Neural cell (in vitro differentiated cells): ENCODE data around the gene ZNF558.

Source experiments
- CTCF ChIP-seq: fragments of 450-650 bp; IDR thresholded peaks from 2 replicates; pipeline ENCODE4 v1.5.1; 2014; ENCODE audit warnings: antibody characterized with exemption, mild to moderate bottlenecking, moderate library complexity; ENCODE audit not compliant: poor library complexity, severe bottlenecking
- POLR2AphosphoS5 ChIP-seq: IDR thresholded peaks from 2 replicates; pipeline ENCODE4 v1.6.1; 2012
- RAD21 ChIP-seq: fragments of 450-650 bp; conservative IDR thresholded peaks from 2 replicates; pipeline ENCODE4 v1.6.1; 2014; ENCODE audit warnings: antibody characterized with exemption, mild to moderate bottlenecking, moderate library complexity
- SMC3 ChIP-seq: fragments of 450-650 bp; conservative IDR thresholded peaks from 2 replicates; pipeline ENCODE4 v1.6.1; 2014; ENCODE audit warnings: antibody characterized with exemption, mild to moderate bottlenecking, moderate library complexity; ENCODE audit not compliant: poor library complexity
- TF ChIP-seq, protein P1 (sequence below): IDR thresholded peaks from 2 replicates; pipeline ENCODE4 v1.6.1; 2012; ENCODE audit warnings: borderline replicate concordance

DNA sequence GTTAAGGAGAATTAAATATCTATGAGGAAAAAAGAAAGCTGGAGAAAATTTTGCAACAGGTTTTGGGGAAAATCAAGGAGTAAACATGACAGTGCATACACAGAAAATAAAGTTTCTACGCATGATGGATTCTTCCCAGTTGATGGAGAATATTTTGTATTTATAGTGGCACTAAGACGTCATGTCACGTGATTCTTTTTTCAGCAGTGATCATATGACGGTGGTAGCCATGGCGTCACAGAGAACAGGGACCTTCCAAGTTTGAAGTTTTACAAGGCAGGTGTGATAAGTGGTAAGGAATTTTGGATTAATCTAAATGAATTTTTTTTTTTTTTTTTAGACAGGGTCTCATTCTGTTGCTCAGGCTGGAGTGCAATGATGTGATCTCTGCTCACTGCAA, 8.6 kb upstream of the ZNF558 start:
- TF ChIP-seq CTCF (no peak), POLR2AphosphoS5 (no peak), SMC3 (no peak), RAD21 (no peak)
- TF ChIP-seq, protein P1, sequence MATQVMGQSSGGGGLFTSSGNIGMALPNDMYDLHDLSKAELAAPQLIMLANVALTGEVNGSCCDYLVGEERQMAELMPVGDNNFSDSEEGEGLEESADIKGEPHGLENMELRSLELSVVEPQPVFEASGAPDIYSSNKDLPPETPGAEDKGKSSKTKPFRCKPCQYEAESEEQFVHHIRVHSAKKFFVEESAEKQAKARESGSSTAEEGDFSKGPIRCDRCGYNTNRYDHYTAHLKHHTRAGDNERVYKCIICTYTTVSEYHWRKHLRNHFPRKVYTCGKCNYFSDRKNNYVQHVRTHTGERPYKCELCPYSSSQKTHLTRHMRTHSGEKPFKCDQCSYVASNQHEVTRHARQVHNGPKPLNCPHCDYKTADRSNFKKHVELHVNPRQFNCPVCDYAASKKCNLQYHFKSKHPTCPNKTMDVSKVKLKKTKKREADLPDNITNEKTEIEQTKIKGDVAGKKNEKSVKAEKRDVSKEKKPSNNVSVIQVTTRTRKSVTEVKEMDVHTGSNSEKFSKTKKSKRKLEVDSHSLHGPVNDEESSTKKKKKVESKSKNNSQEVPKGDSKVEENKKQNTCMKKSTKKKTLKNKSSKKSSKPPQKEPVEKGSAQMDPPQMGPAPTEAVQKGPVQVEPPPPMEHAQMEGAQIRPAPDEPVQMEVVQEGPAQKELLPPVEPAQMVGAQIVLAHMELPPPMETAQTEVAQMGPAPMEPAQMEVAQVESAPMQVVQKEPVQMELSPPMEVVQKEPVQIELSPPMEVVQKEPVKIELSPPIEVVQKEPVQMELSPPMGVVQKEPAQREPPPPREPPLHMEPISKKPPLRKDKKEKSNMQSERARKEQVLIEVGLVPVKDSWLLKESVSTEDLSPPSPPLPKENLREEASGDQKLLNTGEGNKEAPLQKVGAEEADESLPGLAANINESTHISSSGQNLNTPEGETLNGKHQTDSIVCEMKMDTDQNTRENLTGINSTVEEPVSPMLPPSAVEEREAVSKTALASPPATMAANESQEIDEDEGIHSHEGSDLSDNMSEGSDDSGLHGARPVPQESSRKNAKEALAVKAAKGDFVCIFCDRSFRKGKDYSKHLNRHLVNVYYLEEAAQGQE: no peak
